GM21529 (cell line): ENCODE results near the gene FCMR.
"Not testable (repeated sequence)": the region's sequence is repeated elsewhere in the genome, so short reads cannot be mapped to it uniquely, and the experiment has no call there.

Experiments used
- ATAC-seq: cut with Tn5 transposase; IDR thresholded peaks from one replicate; pipeline ENCODE4 v1.9.1; 2021; ENCODE audit not compliant: unreplicated experiment

The FCMR gene

GRCh38 chr1:206880314-206880713, 41.4 kb downstream of the FCMR start:
- no peak for ATAC-seq

- no peak for ATAC-seq
Measured at GRCh38 chr1:206878456-206878855, 43.3 kb downstream of the FCMR start.

- ATAC-seq: no peak
Measured at GRCh38 chr1:206875752-206876377, 45.9 kb downstream of the FCMR start.

GRCh38 chr1:206873603-206874188, 48.0 kb downstream of the FCMR start:
- ATAC-seq: no peak

GRCh38 chr1:206872139-206872538, 49.6 kb downstream of the FCMR start:
- ATAC-seq: no peak

- no peak for ATAC-seq
Measured at GRCh38 chr1:206868264-206868663, 53.5 kb downstream of the FCMR start.

GRCh38 chr1:206867716-206868115, 54.0 kb downstream of the FCMR start:
- no peak for ATAC-seq

- ATAC-seq: no peak
Measured at GRCh38 chr1:206867239-206867638, 54.5 kb downstream of the FCMR start.

GRCh38 chr1:206866062-206866461, 55.7 kb downstream of the FCMR start:
- ATAC-seq: no peak

- ATAC-seq: no peak
Measured at GRCh38 chr1:206864939-206865671, 56.6 kb downstream of the FCMR start, which contains the start of gene IL20. Gene IL20 (plus strand): TSS chr1:206865623. CDS start chr1:206865853, 230 bp downstream.

GRCh38 chr1:206863266-206863665, 58.5 kb downstream of the FCMR start:
- no peak for ATAC-seq

GRCh38 chr1:206860165-206860564, 61.6 kb downstream of the FCMR start:
- no peak for ATAC-seq

GRCh38 chr1:206859082-206859521, 62.6 kb downstream of the FCMR start:
- ATAC-seq: no peak

GRCh38 chr1:206856674-206857464, 64.9 kb downstream of the FCMR start:
- ATAC-seq: no peak

- no peak for ATAC-seq
Measured at GRCh38 chr1:206855859-206856258, 65.9 kb downstream of the FCMR start.

- no peak for ATAC-seq
Measured at GRCh38 chr1:206854401-206855129, 67.2 kb downstream of the FCMR start.

GRCh38 chr1:206853696-206854095, 68.0 kb downstream of the FCMR start:
- ATAC-seq: not testable (repeated sequence)
